ENCODE results near the gene C4B. TPM values are rescaled to one million over a fixed set of nuclear protein-coding genes. Genes with fewer than 3 reads are reported as not detected.
A peak's percentile ranks its signal among the peaks of the same experiment; 100 is the strongest.

The C4B gene
- total RNA-seq, 1 experiment from 2014 or later, result 2.7 TPM

DNA sequence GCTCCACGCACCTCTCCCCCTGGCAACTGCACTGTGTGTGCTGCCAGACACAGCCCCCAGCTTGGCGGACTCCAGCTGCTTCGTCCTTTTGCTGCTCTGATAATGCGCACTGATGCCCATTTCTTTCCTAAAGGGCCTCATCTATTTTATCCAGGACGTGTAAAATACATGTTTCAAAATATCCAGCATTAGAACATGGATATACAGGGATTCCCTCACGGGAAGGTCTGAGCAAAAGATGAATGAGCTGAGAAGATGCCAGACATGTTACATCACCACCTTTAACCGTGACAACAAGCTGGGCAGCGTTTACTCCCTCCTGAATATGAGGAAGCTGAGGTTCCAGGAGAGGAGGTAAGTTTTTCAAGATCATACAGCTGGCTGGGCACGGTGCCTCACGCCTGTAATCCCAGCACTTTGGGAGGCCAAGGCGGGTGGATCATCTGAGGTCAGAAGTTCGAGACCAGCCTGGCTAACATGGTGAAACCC, 61.8 kb downstream of the C4B start:
- Histone ChIP-seq H2BK15ac (ENCODE audit: low read depth, low read length) (no peak overlapping the region), H4K91ac (ENCODE audit: insufficient read length, low read depth, low read length) (no peak overlapping the region), H2AK5ac (ENCODE audit: insufficient read length, low read length) (no peak overlapping the region), H3K79me1 (ENCODE audit: insufficient read depth, low read depth, low read length, poor library complexity, severe bottlenecking) (no peaks in the 10 kb centered on the region), H2BK12ac (ENCODE audit: insufficient read length, low read depth, low read length) (no peak overlapping the region), H3K27ac (ENCODE audit: insufficient read length, low read depth, low read length) (no peak overlapping the region), H3T11ph (ENCODE audit: low read length) (no peak overlapping the region), H3K56ac (ENCODE audit: insufficient read length, low read depth, low read length) (no peak overlapping the region), H2BK120ac (ENCODE audit: low read depth, low read length, poor library complexity, severe bottlenecking) (no peak overlapping the region), H3K4me2 (ENCODE audit: insufficient read depth, insufficient read length, low read length) (no peak overlapping the region), H4K20me1 (ENCODE audit: control insufficient read depth, insufficient read depth, insufficient read length) (no peaks in the 10 kb centered on the region), H3K23me2 (ENCODE audit: insufficient read length, low read depth, low read length, poor library complexity, severe bottlenecking) (no peaks in the 10 kb centered on the region), H2BK20ac (ENCODE audit: low read depth, low read length, poor library complexity, severe bottlenecking) (no peak overlapping the region), H3K23ac (ENCODE audit: insufficient read length, low read depth, low read length) (no peak overlapping the region), H4K8ac (replicated peaks; ENCODE audit: insufficient read length, low read depth, low read length) (no peak overlapping the region), H3K14ac (ENCODE audit: insufficient read depth, low read length) (no peak overlapping the region), H2AFZ (ENCODE audit: low read length) (no peak overlapping the region), H3K18ac (ENCODE audit: insufficient read length, low read depth, low read length) (no peak overlapping the region), H3K4me1 (ENCODE audit: insufficient read depth, low read length) (no peaks in the 10 kb centered on the region), H3K79me2 (ENCODE audit: insufficient read depth, low read length) (no peaks in the 10 kb centered on the region), H4K5ac (ENCODE audit: insufficient read length, low read depth, low read length) (no peak overlapping the region), H2BK5ac (ENCODE audit: insufficient read length, low read length) (no peak overlapping the region), H3K9ac (ENCODE audit: extremely low read depth, insufficient read length, low read length) (no peak overlapping the region), H3K4ac (ENCODE audit: low read depth, low read length) (no peak overlapping the region), H3K27me3 (ENCODE audit: insufficient read depth, low read length) (no peaks in the 10 kb centered on the region), H3K9me3 (ENCODE audit: control insufficient read depth, low read depth, low read length) (no peaks in the 10 kb centered on the region)
- no peak overlapping the region for H3K4me3 Mint-ChIP-seq
- TF ChIP-seq, protein P1, sequence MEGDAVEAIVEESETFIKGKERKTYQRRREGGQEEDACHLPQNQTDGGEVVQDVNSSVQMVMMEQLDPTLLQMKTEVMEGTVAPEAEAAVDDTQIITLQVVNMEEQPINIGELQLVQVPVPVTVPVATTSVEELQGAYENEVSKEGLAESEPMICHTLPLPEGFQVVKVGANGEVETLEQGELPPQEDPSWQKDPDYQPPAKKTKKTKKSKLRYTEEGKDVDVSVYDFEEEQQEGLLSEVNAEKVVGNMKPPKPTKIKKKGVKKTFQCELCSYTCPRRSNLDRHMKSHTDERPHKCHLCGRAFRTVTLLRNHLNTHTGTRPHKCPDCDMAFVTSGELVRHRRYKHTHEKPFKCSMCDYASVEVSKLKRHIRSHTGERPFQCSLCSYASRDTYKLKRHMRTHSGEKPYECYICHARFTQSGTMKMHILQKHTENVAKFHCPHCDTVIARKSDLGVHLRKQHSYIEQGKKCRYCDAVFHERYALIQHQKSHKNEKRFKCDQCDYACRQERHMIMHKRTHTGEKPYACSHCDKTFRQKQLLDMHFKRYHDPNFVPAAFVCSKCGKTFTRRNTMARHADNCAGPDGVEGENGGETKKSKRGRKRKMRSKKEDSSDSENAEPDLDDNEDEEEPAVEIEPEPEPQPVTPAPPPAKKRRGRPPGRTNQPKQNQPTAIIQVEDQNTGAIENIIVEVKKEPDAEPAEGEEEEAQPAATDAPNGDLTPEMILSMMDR (conservative IDR thresholded peaks at IDR 0.05), result no peak
- no CpG with 5 or more reads among the region's 12 CpGs for WGBS (ENCODE audit: extremely low coverage, insufficient read length, low lambda C conversion rate)
- DNase-seq, result no peak
- peak overlapping the region in 1 of 3 experiments; percentile 23; a peak in 1 of 7 replicates for H3K27ac Mint-ChIP-seq
- peaks cover 15 to 20% of the 10 kb centered on the region in 2 experiments for H3K4me1 Mint-ChIP-seq
- no peaks in the 10 kb centered on the region; the same call in 1 of the 2 replicates for H3K27me3 Mint-ChIP-seq (ENCODE audit: low read depth)
- H3K36me3 Mint-ChIP-seq (ENCODE audit: insufficient read depth in 1 of 3, low read depth in 3 of 3), result no peaks in the 10 kb centered on the region; a peak in 1 of 7 replicates
- H3K9me3 Mint-ChIP-seq, result no peaks in the 10 kb centered on the region
